HepG2 (cell line): ENCODE results near the gene COCH.
"Not testable (repeated sequence)": the region's sequence is repeated elsewhere in the genome, so short reads cannot be mapped to it uniquely, and the experiment has no call there.

Source experiments
- MLXIP ChIP-seq: sonication (generic); formaldehyde crosslinking; IDR thresholded peaks from 2 replicates; pipeline ENCODE4 v1.9.0; 2021; ENCODE audit warnings: missing genetic modification reagents, borderline replicate concordance
- MYPOP ChIP-seq: sonication (generic); formaldehyde crosslinking; IDR thresholded peaks from 2 replicates; pipeline ENCODE4 v1.8.1; 2023; ENCODE audit warnings: mild to moderate bottlenecking, moderate library complexity, missing genetic modification reagents
- NFKB2 ChIP-seq: sonication (generic); formaldehyde crosslinking; IDR thresholded peaks from 2 replicates; pipeline ENCODE4 v1.4.0; 2020; ENCODE audit warnings: missing genetic modification reagents, borderline replicate concordance
- POLR2A ChIP-seq, 2 experiments: IDR thresholded peaks; 2 replicates each; pipeline ENCODE4 v1.6.1; 2011; ENCODE audit warnings: low read depth in 2 of 2, low read length in 2 of 2, mild to moderate bottlenecking in 1 of 2, moderate library complexity in 1 of 2; ENCODE audit not compliant: insufficient read depth in 1 of 2
- TF ChIP-seq, protein P1 (sequence below): sonication (generic); formaldehyde crosslinking; IDR thresholded peaks from 2 replicates; pipeline ENCODE4 v1.5.1; 2020; ENCODE audit warnings: mild to moderate bottlenecking, missing genetic modification reagents
- TF ChIP-seq, protein P2 (sequence below): sonication (generic); formaldehyde crosslinking; IDR thresholded peaks from 2 replicates; pipeline ENCODE4 v1.4.0; 2020; ENCODE audit warnings: missing genetic modification reagents, mild to moderate bottlenecking, borderline replicate concordance

GRCh38 chr14:30897121-30897520 lies 22.8 kb downstream of the COCH start:
- TF ChIP-seq, protein P1, sequence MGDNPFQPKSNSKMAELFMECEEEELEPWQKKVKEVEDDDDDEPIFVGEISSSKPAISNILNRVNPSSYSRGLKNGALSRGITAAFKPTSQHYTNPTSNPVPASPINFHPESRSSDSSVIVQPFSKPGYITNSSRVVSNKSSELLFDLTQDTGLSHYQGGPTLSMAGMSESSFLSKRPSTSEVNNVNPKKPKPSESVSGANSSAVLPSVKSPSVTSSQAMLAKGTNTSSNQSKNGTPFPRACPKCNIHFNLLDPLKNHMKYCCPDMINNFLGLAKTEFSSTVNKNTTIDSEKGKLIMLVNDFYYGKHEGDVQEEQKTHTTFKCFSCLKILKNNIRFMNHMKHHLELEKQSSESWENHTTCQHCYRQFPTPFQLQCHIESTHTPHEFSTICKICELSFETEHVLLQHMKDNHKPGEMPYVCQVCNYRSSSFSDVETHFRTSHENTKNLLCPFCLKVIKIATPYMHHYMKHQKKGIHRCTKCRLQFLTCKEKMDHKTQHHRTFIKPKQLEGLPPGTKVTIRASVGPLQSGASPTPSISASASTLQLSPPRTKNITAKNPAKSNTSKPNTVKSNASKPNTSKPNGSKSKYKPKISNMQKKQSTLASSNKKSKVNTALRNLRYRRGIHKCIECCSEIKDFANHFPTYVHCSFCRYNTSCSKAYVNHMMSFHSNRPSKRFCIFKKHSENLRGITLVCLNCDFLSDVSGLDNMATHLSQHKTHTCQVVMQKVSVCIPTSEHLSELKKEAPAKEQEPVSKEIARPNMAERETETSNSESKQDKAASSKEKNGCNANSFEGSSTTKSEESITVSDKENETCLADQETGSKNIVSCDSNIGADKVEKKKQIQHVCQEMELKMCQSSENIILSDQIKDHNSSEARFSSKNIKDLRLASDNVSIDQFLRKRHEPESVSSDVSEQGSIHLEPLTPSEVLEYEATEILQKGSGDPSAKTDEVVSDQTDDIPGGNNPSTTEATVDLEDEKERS (CRISPR knock-in tag), result not testable (repeated sequence)
- TF ChIP-seq MYPOP (CRISPR knock-in tag); NFKB2 (CRISPR knock-in tag); POLR2A (IDR thresholded peaks at IDR 0.05; ENCODE audit: insufficient read depth in 1 of 2, low read depth in 2 of 2, low read length in 2 of 2); MLXIP (CRISPR knock-in tag): not testable (repeated sequence)
- TF ChIP-seq, protein P2, sequence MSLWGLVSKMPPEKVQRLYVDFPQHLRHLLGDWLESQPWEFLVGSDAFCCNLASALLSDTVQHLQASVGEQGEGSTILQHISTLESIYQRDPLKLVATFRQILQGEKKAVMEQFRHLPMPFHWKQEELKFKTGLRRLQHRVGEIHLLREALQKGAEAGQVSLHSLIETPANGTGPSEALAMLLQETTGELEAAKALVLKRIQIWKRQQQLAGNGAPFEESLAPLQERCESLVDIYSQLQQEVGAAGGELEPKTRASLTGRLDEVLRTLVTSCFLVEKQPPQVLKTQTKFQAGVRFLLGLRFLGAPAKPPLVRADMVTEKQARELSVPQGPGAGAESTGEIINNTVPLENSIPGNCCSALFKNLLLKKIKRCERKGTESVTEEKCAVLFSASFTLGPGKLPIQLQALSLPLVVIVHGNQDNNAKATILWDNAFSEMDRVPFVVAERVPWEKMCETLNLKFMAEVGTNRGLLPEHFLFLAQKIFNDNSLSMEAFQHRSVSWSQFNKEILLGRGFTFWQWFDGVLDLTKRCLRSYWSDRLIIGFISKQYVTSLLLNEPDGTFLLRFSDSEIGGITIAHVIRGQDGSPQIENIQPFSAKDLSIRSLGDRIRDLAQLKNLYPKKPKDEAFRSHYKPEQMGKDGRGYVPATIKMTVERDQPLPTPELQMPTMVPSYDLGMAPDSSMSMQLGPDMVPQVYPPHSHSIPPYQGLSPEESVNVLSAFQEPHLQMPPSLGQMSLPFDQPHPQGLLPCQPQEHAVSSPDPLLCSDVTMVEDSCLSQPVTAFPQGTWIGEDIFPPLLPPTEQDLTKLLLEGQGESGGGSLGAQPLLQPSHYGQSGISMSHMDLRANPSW (CRISPR knock-in tag), result not testable (repeated sequence)
